Activated CD8-positive, alpha-beta memory T cell treated with anti-CD3 and anti-CD28 coated beads for 1 hour (primary cell): Measurements from ENCODE around the gene HSD17B13.

ENCODE experiments used
- DNase-seq, 2 donors: peaks; one replicate each; pipeline ENCODE4 v3.0.0-alpha.2; 2020; ENCODE audit warnings: low read depth in 1 of 2; ENCODE audit errors: extremely low read depth in 1 of 2

Gene HSD17B13

GRCh38 chr4:87270144-87270543 is 52.5 kb downstream of the HSD17B13 start:
- DNase-seq: no peak

DNA sequence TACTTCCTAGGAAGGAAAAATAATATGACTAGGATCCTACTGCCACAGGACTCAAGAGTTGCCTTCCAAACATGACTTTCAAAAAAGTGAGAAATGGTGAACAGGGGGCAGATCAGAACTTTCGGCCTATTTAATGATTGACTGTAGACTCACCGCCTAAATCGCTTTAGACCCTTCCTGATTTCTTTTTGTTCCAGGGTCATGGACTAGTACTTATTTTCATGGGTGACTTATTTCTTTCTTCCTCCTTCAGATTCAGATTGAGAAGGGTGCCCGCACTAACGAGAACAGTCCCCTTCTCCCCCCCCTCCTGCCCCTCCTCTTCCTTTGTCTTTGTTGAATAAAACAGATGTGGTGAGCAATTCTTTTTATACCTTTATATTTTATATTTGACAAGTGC is 54.3 kb downstream of the HSD17B13 start:
- DNase-seq: no peak

DNA sequence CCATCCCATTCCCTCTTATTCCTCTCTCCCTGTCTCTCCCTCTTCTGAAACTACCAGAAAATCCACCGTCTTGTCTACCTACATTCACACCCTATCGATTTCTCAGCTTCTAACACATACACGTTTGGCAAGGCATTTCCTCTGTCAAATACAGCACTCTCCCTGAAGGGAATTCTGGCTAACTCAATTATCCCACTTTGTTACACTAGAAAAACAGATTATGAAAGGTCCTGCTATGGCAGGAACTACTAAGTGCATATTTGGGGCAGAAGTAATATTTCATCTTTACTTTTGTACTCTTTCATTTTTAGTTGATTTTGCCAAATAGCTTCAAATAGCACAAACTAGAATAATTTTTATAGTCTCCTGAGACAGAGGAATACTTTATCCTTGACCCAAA is 55.7 kb downstream of the HSD17B13 start:
- DNase-seq: no peak

DNA sequence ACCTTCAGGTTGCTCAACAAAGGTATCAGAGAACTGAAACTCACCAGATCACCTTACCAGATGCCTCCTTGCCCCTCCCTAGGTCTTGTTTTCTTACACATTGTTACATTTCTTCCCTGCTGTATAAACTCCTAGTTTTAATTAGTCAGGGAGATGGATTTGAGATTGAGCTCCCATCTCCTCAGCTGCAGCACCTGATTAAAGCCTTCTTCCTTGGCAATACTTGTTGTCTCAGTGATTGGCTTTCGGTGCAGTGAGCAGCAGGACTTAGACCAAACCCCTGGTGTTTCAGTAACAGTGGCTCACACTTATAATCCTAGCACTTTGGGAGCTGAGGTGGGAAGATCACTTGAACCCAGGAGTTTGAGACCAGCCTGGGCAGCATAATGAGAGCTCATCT is 59.8 kb downstream of the HSD17B13 start:
- no peak for DNase-seq

DNA sequence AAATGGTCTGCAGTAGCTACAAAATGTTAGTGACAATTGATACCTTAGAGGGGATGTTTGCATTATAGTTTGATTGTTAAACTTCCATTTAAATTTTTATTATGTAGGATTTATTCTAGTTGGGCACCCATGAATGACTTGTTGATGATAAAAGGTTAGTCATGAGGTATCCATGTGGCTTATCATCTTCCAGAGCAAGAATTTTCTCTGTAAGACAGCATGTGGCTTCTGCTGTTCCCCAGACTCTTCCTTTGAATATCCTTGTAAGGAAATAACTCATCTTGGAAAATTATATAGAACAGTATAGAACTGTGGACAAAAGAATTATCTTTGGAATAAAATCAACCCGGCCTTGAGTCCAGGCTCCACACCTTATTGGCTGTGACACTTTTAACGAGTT is 62.2 kb downstream of the HSD17B13 start:
- no peak for DNase-seq

GRCh38 chr4:87258677-87259076 is 64.0 kb downstream of the HSD17B13 start:
- no peak for DNase-seq

- DNase-seq: no peak
Observed at GRCh38 chr4:87257523-87257922, 65.2 kb downstream of the HSD17B13 start.

- no peak for DNase-seq
Observed at GRCh38 chr4:87255755-87256154, 66.9 kb downstream of the HSD17B13 start.
